Large intestine (tissue), 3 donors: Measurements from ENCODE around the gene BTNL9. TPM values are rescaled to one million over a fixed set of nuclear protein-coding genes. Genes with fewer than 3 reads are reported as not detected.

Experiments
- DNase-seq, 2 donors: peaks; one replicate each; pipeline versions ENCODE4 v3.0.0 to v3.0.0-alpha.2; 2013
- H3K27ac ChIP-seq: one replicate; pipeline ENCODE4 v1.5.1; 2013; ENCODE audit warnings: low read length
- H3K27me3 ChIP-seq: 2 replicates; pipeline ENCODE4 v1.6.1; 2013; ENCODE audit warnings: low read length; ENCODE audit not compliant: control insufficient read depth, insufficient read depth
- H3K36me3 ChIP-seq: 2 replicates; pipeline ENCODE4 v1.6.1; 2013; ENCODE audit warnings: low read length; ENCODE audit not compliant: control insufficient read depth, insufficient read depth
- H3K4me1 ChIP-seq: one replicate; pipeline ENCODE4 v1.6.1; 2013; ENCODE audit warnings: low read length; ENCODE audit not compliant: control insufficient read depth, insufficient read depth
- H3K4me3 ChIP-seq: one replicate; pipeline ENCODE4 v1.5.1; 2013; ENCODE audit warnings: low read length
- H3K9me3 ChIP-seq: one replicate; pipeline ENCODE4 v1.6.1; 2013; ENCODE audit warnings: mild to moderate bottlenecking, low read depth, low read length, moderate library complexity; ENCODE audit not compliant: control insufficient read depth
- WGBS: methylation state at CpG from one replicate; pipeline ENCODE4 v1.1.5; 2013; ENCODE audit warnings: low lambda C conversion rate; ENCODE audit not compliant: insufficient coverage; 5-methylcytosine and 5-hydroxymethylcytosine counted together
- polyA plus RNA-seq: library from polyadenylated mRNA; unstranded; fragments of 120-200 nt; gene quantifications from one replicate; pipeline ENCODE4 v1.2.1, GENCODE V29; 2013

The BTNL9 gene
- polyA plus RNA-seq, 1 donor: 11.6 TPM

- peaks cover 8% of the 10 kb centered on the region for H3K9me3 ChIP-seq
- no peaks in the 10 kb centered on the region for H3K4me1 ChIP-seq
- no peaks in the 10 kb centered on the region for H3K27me3 ChIP-seq
- no peaks in the 10 kb centered on the region for H3K36me3 ChIP-seq
- DNase-seq: no peak
- no peak overlapping the region for H3K27ac ChIP-seq
- H3K4me3 ChIP-seq: no peak overlapping the region
- 83% methylated on average over 1 of the region's 11 CpGs for WGBS
Measured at GRCh38 chr5:181027452-181028031, 12.5 kb upstream of the BTNL9 start.

- Histone ChIP-seq H3K27me3 (no peaks in the 10 kb centered on the region), H3K27ac (no peak overlapping the region), H3K36me3 (no peaks in the 10 kb centered on the region), H3K4me3 (no peak overlapping the region), H3K9me3 (peaks cover 8% of the 10 kb centered on the region), H3K4me1 (no peaks in the 10 kb centered on the region)
- no peak for DNase-seq
- WGBS: no CpG with 5 or more reads among the region's 26 CpGs
Measured at GRCh38 chr5:181028032-181028819, 11.8 kb upstream of the BTNL9 start.

GRCh38 chr5:181031716-181032115 is 8.3 kb upstream of the BTNL9 start:
- Histone ChIP-seq H3K27ac (no peak overlapping the region), H3K36me3 (no peaks in the 10 kb centered on the region), H3K4me1 (no peaks in the 10 kb centered on the region), H3K4me3 (no peak overlapping the region), H3K9me3 (peaks cover 4% of the 10 kb centered on the region), H3K27me3 (no peaks in the 10 kb centered on the region)
- 86% methylated on average over 1 of the region's 3 CpGs for WGBS
- DNase-seq: no peak

- no peaks in the 10 kb centered on the region for H3K27me3 ChIP-seq
- no peaks in the 10 kb centered on the region for H3K4me1 ChIP-seq
- peaks cover 4% of the 10 kb centered on the region for H3K9me3 ChIP-seq
- no peak overlapping the region for H3K27ac ChIP-seq
- no peak overlapping the region for H3K4me3 ChIP-seq
- DNase-seq: no peak
- no peaks in the 10 kb centered on the region for H3K36me3 ChIP-seq
- WGBS: no CpG with 5 or more reads among the region's 20 CpGs
Measured at GRCh38 chr5:181035991-181036815, 3.9 kb upstream of the BTNL9 start.

- no peaks in the 10 kb centered on the region for H3K36me3 ChIP-seq
- H3K4me1 ChIP-seq: no peaks in the 10 kb centered on the region
- H3K27me3 ChIP-seq: peaks cover 2% of the 10 kb centered on the region
- peaks cover 4% of the 10 kb centered on the region for H3K9me3 ChIP-seq
- no peak overlapping the region for H3K4me3 ChIP-seq
- no peak for DNase-seq
- no peak overlapping the region for H3K27ac ChIP-seq
- WGBS: no CpG with 5 or more reads among the region's 13 CpGs
Measured at GRCh38 chr5:181036816-181037364, 3.2 kb upstream of the BTNL9 start.

- no peak for DNase-seq
- Histone ChIP-seq H3K36me3 (no peaks in the 10 kb centered on the region), H3K27ac (no peak overlapping the region), H3K9me3 (peaks cover under 1% of the 10 kb centered on the region), H3K4me3 (no peak overlapping the region), H3K4me1 (no peaks in the 10 kb centered on the region), H3K27me3 (peaks cover 7% of the 10 kb centered on the region)
- WGBS: no CpG with 5 or more reads among the region's 4 CpGs
Measured at GRCh38 chr5:181037365-181037861, 2.7 kb upstream of the BTNL9 start.

- H3K36me3 ChIP-seq: no peaks in the 10 kb centered on the region
- H3K27me3 ChIP-seq: peaks cover 8% of the 10 kb centered on the region
- no peaks in the 10 kb centered on the region for H3K9me3 ChIP-seq
- no peak for DNase-seq
- no peak overlapping the region for H3K27ac ChIP-seq
- no CpG with 5 or more reads among the region's 8 CpGs for WGBS
- no peaks in the 10 kb centered on the region for H3K4me1 ChIP-seq
- H3K4me3 ChIP-seq: no peak overlapping the region
Measured at GRCh38 chr5:181039471-181039870, 595 bp upstream of the BTNL9 start.

GRCh38 chr5:181040631-181040945 is 522 bp downstream of the BTNL9 start:
- Histone ChIP-seq H3K27ac (no peak overlapping the region), H3K27me3 (peaks cover 10% of the 10 kb centered on the region), H3K4me1 (no peaks in the 10 kb centered on the region), H3K36me3 (no peaks in the 10 kb centered on the region), H3K9me3 (no peaks in the 10 kb centered on the region), H3K4me3 (no peak overlapping the region)
- no peak for DNase-seq
- WGBS: no CpG with 5 or more reads among the region's 8 CpGs

GRCh38 chr5:181041043-181041442 is 977 bp downstream of the BTNL9 start:
- no peaks in the 10 kb centered on the region for H3K4me1 ChIP-seq
- DNase-seq: no peak
- no peak overlapping the region for H3K27ac ChIP-seq
- 67% methylated on average over 3 of the region's 6 CpGs for WGBS
- H3K4me3 ChIP-seq: no peak overlapping the region
- H3K36me3 ChIP-seq: no peaks in the 10 kb centered on the region
- peaks cover 12% of the 10 kb centered on the region for H3K27me3 ChIP-seq
- no peaks in the 10 kb centered on the region for H3K9me3 ChIP-seq

- no peak overlapping the region for H3K27ac ChIP-seq
- H3K9me3 ChIP-seq: no peaks in the 10 kb centered on the region
- no peak for DNase-seq
- no peaks in the 10 kb centered on the region for H3K36me3 ChIP-seq
- no CpG with 5 or more reads among the region's 15 CpGs for WGBS
- no peaks in the 10 kb centered on the region for H3K4me1 ChIP-seq
- H3K27me3 ChIP-seq: peaks cover 21% of the 10 kb centered on the region
- no peak overlapping the region for H3K4me3 ChIP-seq
Measured at GRCh38 chr5:181042036-181042713, 2.1 kb downstream of the BTNL9 start.
